Thymus (tissue), 11 donors: ENCODE results near the gene C6orf15. TPM values are rescaled to one million over a fixed set of nuclear protein-coding genes. Genes with fewer than 3 reads are reported as not detected.

Source experiments
- DNase-seq, 9 donors: peaks; one replicate each; pipeline ENCODE4 v3.0.0-alpha.2; 2013; ENCODE audit warnings: low spot score in 9 of 9, low read depth in 6 of 9, missing footprints in 1 of 9
- H3K27ac ChIP-seq, 2 donors: one replicate each; pipeline ENCODE4 v1.5.1; 2013; ENCODE audit warnings: control low read depth in 1 of 2, low read depth in 1 of 2, low read length in 1 of 2, mild to moderate bottlenecking in 1 of 2, moderate library complexity in 1 of 2
- H3K27me3 ChIP-seq, 2 donors: one replicate each; pipeline ENCODE4 v1.5.1; 2013; ENCODE audit warnings: low read length in 1 of 2; ENCODE audit not compliant: control insufficient read depth in 2 of 2, insufficient read depth in 1 of 2
- H3K36me3 ChIP-seq, 2 donors: one replicate each; pipeline ENCODE4 v1.5.1; 2013; ENCODE audit warnings: low read length in 1 of 2, mild to moderate bottlenecking in 1 of 2, moderate library complexity in 1 of 2; ENCODE audit not compliant: control insufficient read depth in 2 of 2, insufficient read depth in 2 of 2
- H3K4me1 ChIP-seq, 2 donors: one replicate each; pipeline ENCODE4 v1.5.1; 2013; ENCODE audit warnings: low read length in 2 of 2; ENCODE audit not compliant: control insufficient read depth in 2 of 2, insufficient read depth in 2 of 2
- H3K4me3 ChIP-seq, 2 donors: one replicate each; pipeline ENCODE4 v1.5.1; 2013; ENCODE audit warnings: low read length in 2 of 2, control low read depth in 1 of 2, mild to moderate bottlenecking in 1 of 2
- H3K9me3 ChIP-seq, 2 donors: one replicate each; pipeline ENCODE4 v1.5.1; 2013; ENCODE audit warnings: low read length in 1 of 2, mild to moderate bottlenecking in 1 of 2; ENCODE audit not compliant: control insufficient read depth in 2 of 2, insufficient read depth in 1 of 2
- WGBS: extraction: QIAGEN DNeasy Blood & Tissue Kit; methylation state at CpG from one replicate; pipeline ENCODE4 v1.1.7; 2013; 5-methylcytosine and 5-hydroxymethylcytosine counted together
- polyA plus RNA-seq: library from polyadenylated mRNA; stranded (reverse); fragments of 200-250 nt; gene quantifications from one replicate; pipeline ENCODE4 v1.2.3, GENCODE V29; 2013
- total RNA-seq: library from RNA; stranded (reverse); fragments of 120-200 nt; gene quantifications from one replicate; pipeline ENCODE4 v1.2.4, GENCODE V29; 2013
- donor health status: healthy.

Gene C6orf15
- total and polyA plus RNA-seq, 2 donors, result 0.38 to 24.6 TPM

- Histone ChIP-seq H3K4me1 (peaks cover 8 to 12% of the 10 kb centered on the region in 2 donors), H3K36me3 (no peaks in the 10 kb centered on the region), H3K27ac (no peak overlapping the region), H3K4me3 (no peak overlapping the region), H3K9me3 (no peaks in the 10 kb centered on the region), H3K27me3 (no peaks in the 10 kb centered on the region)
- WGBS, result 91% methylated on average over 5 of the region's 5 CpGs
- no peak for DNase-seq
Measured at GRCh38 chr6:31096656-31097055, 15.7 kb downstream of the C6orf15 start.

GRCh38 chr6:31096215-31096614, 16.2 kb downstream of the C6orf15 start:
- Histone ChIP-seq H3K27ac (no peak overlapping the region), H3K9me3 (no peaks in the 10 kb centered on the region), H3K27me3 (no peaks in the 10 kb centered on the region), H3K4me1 (peaks cover 8 to 12% of the 10 kb centered on the region in 2 donors), H3K4me3 (no peak overlapping the region), H3K36me3 (no peaks in the 10 kb centered on the region)
- DNase-seq, result no peak
- WGBS, result 94% methylated on average over 3 of the region's 3 CpGs

DNA sequence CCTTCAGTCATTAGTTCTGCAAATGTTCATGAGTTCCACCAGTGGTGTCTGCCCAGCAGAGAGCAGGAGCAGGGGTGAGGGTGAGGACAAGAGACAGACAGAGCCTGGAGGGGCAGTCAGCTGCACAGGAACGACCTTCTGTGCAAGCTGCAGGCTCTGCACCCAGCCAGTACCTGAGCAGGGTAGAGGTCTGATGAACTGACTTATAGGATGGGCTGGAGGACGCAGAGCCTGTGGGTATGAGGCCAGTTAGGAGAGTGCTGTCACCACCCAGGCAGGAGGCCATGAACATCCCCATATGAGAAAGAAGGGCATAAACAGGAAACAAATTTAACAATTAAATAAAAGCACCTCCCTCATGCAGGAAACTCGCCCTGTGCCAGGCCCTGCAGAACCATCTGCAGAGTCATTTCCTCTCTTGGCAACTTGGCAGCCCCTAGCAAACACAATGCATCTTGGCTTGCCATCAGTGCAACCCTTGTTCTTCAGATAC, 17.9 kb downstream of the C6orf15 start:
- DNase-seq, result peak in 4 of 9 donors; percentile 18 to 61 (median 30)
- 7% methylated on average over 3 of the region's 3 CpGs for WGBS

GRCh38 chr6:31092769-31093505, 19.4 kb downstream of the C6orf15 start:
- Histone ChIP-seq H3K27me3 (no peaks in the 10 kb centered on the region), H3K4me3 (no peak overlapping the region), H3K4me1 (peaks cover 8 to 12% of the 10 kb centered on the region in 2 donors), H3K36me3 (no peaks in the 10 kb centered on the region), H3K27ac (no peak overlapping the region), H3K9me3 (no peaks in the 10 kb centered on the region)
- 98% methylated on average over 12 of the region's 12 CpGs for WGBS
- no peak for DNase-seq

More for the DNA sequence above, 17.9 kb downstream of the C6orf15 start:
- Histone ChIP-seq H3K27me3 (no peaks in the 10 kb centered on the region), H3K27ac (peak overlapping the region; percentile 29 to 82), H3K36me3 (no peaks in the 10 kb centered on the region), H3K9me3 (no peaks in the 10 kb centered on the region), H3K4me3 (no peak overlapping the region), H3K4me1 (peaks cover 8 to 12% of the 10 kb centered on the region in 2 donors)

- H3K36me3 ChIP-seq, result no peaks in the 10 kb centered on the region
- DNase-seq, result no peak
- WGBS, result 99% methylated on average over 2 of the region's 2 CpGs
Measured at GRCh38 chr6:31092238-31092637, 20.1 kb downstream of the C6orf15 start.

GRCh38 chr6:31091680-31092079, 20.7 kb downstream of the C6orf15 start:
- Histone ChIP-seq H3K27me3 (peaks cover 0 to 5% of the 10 kb centered on the region in 2 donors), H3K4me1 (peaks cover 8 to 12% of the 10 kb centered on the region in 2 donors), H3K27ac (no peak overlapping the region), H3K4me3 (no peak overlapping the region), H3K9me3 (no peaks in the 10 kb centered on the region), H3K36me3 (no peaks in the 10 kb centered on the region)
- DNase-seq, result no peak
- WGBS, result 47% methylated on average over 3 of the region's 3 CpGs

More at GRCh38 chr6:31092238-31092637, 20.1 kb downstream of the C6orf15 start:
- peaks cover 8 to 12% of the 10 kb centered on the region in 2 donors for H3K4me1 ChIP-seq
- no peak overlapping the region for H3K4me3 ChIP-seq
- H3K9me3 ChIP-seq, result no peaks in the 10 kb centered on the region
- H3K27ac ChIP-seq, result no peak overlapping the region
- H3K27me3 ChIP-seq, result no peaks in the 10 kb centered on the region

DNA sequence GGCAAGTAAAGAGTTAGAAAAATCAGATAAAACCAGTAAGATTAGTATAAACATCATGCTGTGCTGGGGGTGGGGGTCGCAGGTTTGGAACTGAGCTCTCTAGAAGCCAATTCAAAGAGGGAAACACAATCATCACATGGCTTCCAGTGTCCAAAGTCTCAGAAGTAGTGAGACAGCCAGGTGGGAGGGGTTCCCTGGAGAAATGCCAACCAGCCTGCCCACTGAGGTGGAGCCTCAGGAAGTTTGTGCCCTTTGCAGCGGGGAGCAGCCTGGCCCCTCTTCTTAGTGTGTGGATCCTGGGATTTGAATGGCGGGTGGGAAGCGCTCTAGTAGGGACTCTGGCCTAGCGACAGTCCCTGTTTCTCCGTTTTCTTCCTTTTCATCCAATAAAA, 21.4 kb downstream of the C6orf15 start:
- DNase-seq, result no peak
- H3K4me3 ChIP-seq, result no peak overlapping the region
- WGBS, result 97% methylated on average over 6 of the region's 6 CpGs
- H3K4me1 ChIP-seq, result peaks cover 8 to 12% of the 10 kb centered on the region in 2 donors
- H3K36me3 ChIP-seq, result no peaks in the 10 kb centered on the region
- H3K9me3 ChIP-seq, result no peaks in the 10 kb centered on the region
- no peak overlapping the region for H3K27ac ChIP-seq
- peaks cover 0 to 11% of the 10 kb centered on the region in 2 donors for H3K27me3 ChIP-seq

DNA sequence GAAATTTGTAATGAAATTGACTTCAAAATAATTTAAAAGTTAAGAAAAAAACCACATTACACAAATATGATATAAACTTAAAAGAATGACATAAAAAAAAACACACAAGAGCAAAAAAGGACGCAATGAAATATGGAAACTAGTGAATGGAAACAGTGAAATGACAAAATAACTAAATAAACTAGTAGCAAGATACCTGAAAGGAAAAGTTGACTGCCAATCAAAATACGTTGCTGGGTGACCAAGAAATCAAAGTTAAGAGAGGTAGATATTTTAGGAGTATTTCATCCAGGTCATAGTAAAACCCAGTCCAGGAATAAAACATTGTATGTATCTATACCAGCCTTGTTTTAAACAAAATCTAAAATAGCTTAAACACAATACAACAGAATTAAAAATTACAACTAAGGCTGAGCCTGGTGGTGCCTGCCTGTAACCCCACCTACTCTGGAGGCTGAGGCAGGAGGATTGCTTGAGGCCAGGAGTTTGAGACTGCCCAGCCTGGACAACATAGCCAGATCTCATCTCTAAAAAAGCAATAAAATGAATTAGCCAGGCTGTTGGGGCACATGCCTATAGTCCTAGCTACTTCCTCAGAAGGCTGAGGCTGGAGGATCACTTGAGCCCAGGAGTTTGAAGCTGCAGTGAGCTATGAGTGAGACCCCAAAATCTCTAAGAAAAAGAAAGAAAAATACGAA, 22.0 kb downstream of the C6orf15 start:
- DNase-seq, result no peak
- Histone ChIP-seq H3K27me3 (peaks cover 0 to 14% of the 10 kb centered on the region in 2 donors), H3K4me3 (no peak overlapping the region), H3K27ac (no peak overlapping the region), H3K4me1 (peaks cover 8 to 12% of the 10 kb centered on the region in 2 donors), H3K36me3 (no peaks in the 10 kb centered on the region), H3K9me3 (no peaks in the 10 kb centered on the region)
- 94% methylated on average over 3 of the region's 3 CpGs for WGBS

DNA sequence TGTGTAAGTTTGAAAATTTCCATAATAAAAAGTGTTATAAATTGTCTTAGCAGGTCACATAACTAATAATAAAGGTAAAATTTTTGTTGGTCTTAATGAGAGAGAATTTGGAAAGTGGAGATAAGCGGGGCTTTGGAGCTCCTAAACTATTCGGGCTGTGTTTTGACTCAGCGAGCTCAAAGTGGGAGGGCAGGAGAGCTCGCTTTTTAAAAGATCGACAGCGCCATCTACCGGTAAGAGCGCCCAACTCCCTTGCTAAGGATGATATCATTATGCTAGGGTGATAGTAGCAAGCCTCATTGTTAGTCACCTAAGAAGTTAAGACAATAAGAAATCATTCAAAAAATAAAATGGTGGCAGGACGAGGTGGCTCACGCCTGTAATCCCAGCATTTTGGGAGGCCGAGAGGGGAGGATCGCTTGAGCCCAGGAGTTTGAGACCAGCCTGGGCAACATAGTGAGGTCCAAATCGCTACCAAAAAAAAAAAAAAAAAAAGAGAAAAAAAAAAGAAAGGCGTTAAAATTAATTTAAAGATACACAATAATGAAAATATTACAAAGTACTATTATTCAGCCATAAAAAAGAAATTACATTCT, 24.8 kb downstream of the C6orf15 start:
- WGBS, result 15% methylated on average over 14 of the region's 14 CpGs
- Histone ChIP-seq H3K36me3 (no peaks in the 10 kb centered on the region), H3K4me1 (no peaks in the 10 kb centered on the region), H3K4me3 (no peak overlapping the region), H3K9me3 (no peaks in the 10 kb centered on the region), H3K27me3 (peaks cover 0 to 16% of the 10 kb centered on the region in 2 donors), H3K27ac (no peak overlapping the region)
- peak; percentile 55 to 93 (median 82) for DNase-seq
